ENCODE data around the gene UGT1A6. TPM values are rescaled to one million over a fixed set of nuclear protein-coding genes. Genes with fewer than 3 reads are reported as not detected.

Gene UGT1A6
- total RNA-seq, 1 experiment from 2014 or later = 98.0 TPM

GRCh38 chr2:233764264-233764663 is 71.6 kb downstream of the UGT1A6 start:
- no TSS peak for BruUV-seq (replicated peaks)
- Mint-ChIP-seq H3K36me3 (ENCODE audit: insufficient read depth, unreplicated experiment) (peaks cover 22% of the 10 kb centered on the region), H3K4me1 (ENCODE audit: low read depth, unreplicated experiment) (peaks cover 68% of the 10 kb centered on the region), H3K27ac (ENCODE audit: unreplicated experiment) (peak overlapping the region; percentile 50), H3K27me3 (ENCODE audit: unreplicated experiment) (no peaks in the 10 kb centered on the region), H3K4me3 (ENCODE audit: low read depth, unreplicated experiment) (peak overlapping the region; percentile 45), H3K9me3 (ENCODE audit: low read depth, unreplicated experiment) (no peaks in the 10 kb centered on the region)
- CTCF ChIA-PET = interaction anchor here (0.6 kb wide), 1 partner anchor 77 kb away, joined by 3 read pairs; no protein-coding TSS in a partner anchor
- intact Hi-C loops (cut with micrococcal nuclease; ENCODE audit: unreplicated experiment) = loop anchor here (5.0 to 10.0 kb wide), 2 partner anchors 72 to 129 kb away; partner anchors contain the start of genes UGT1A10 and UGT1A6
- DNase-seq = peak; percentile 7
- no peak for TF ChIP-seq CTCF (IDR thresholded peaks at IDR 0.05; ENCODE audit: unreplicated experiment)

DNA sequence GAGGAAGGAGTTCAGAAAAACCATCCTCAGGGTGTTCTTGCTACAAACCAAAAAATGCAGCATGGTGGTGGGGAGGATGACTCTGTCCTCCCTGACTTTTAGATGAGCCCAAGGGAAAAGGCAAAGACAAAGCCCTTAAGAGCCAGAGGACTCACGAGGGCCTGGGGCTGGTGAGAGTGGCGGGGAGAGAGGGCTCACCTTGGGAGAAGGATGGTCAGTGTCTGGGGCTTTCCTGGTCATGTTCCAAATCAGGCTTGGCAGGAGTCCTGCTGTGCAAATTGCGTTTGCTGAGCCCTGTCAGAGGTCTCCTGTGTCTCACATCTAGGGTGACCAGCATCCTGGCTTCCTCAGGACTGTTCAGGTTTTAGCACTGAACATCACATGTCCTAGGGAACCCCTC is 72.1 kb downstream of the UGT1A6 start:
- TF ChIP-seq CTCF (IDR thresholded peaks at IDR 0.05; ENCODE audit: unreplicated experiment) = no peak
- no peaks in the 10 kb centered on the region for H3K9me3 Mint-ChIP-seq (ENCODE audit: low read depth, unreplicated experiment)
- peak overlapping the region; percentile 45 for H3K4me3 Mint-ChIP-seq (ENCODE audit: low read depth, unreplicated experiment)
- BruUV-seq (replicated peaks) = no TSS peak
- peaks cover 63% of the 10 kb centered on the region for H3K4me1 Mint-ChIP-seq (ENCODE audit: low read depth, unreplicated experiment)
- peak overlapping the region; percentile 50 for H3K27ac Mint-ChIP-seq (ENCODE audit: unreplicated experiment)
- H3K27me3 Mint-ChIP-seq (ENCODE audit: unreplicated experiment) = no peaks in the 10 kb centered on the region
- DNase-seq = no peak
- intact Hi-C loops (cut with micrococcal nuclease; ENCODE audit: unreplicated experiment) = loop anchor here (5.0 to 10.0 kb wide), 2 partner anchors 72 to 130 kb away; partner anchors contain the start of genes UGT1A10 and UGT1A6
- CTCF ChIA-PET = interaction anchor here (0.6 kb wide), 1 partner anchor 77 kb away, joined by 3 read pairs; no protein-coding TSS in a partner anchor
- H3K36me3 Mint-ChIP-seq (ENCODE audit: insufficient read depth, unreplicated experiment) = peaks cover 24% of the 10 kb centered on the region

DNA sequence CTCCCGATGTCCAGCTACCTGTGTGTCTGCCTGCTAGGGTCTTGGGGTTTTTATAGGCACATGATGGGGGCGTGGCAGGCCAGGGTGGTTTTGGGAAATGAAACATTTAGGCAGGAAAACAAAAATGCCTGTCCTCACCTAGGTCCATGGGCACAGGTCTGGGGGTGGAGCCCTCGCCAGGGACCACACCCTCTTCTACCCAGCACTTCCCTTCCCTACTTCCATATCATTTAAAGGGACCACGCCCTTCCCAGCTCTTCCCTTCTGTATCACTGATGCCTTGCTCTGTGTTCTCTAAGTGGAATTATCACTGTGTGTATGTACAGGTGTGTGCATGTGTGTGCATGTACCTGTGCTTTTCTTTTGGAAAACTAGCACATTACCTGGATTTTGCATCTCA is 73.7 kb downstream of the UGT1A6 start:
- Mint-ChIP-seq H3K9me3 (ENCODE audit: low read depth, unreplicated experiment) (no peaks in the 10 kb centered on the region), H3K27me3 (ENCODE audit: unreplicated experiment) (no peaks in the 10 kb centered on the region), H3K36me3 (ENCODE audit: insufficient read depth, unreplicated experiment) (peaks cover 24% of the 10 kb centered on the region), H3K4me3 (ENCODE audit: low read depth, unreplicated experiment) (no peak overlapping the region), H3K4me1 (ENCODE audit: low read depth, unreplicated experiment) (peaks cover 47% of the 10 kb centered on the region), H3K27ac (ENCODE audit: unreplicated experiment) (no peak overlapping the region)
- CTCF ChIA-PET = no interaction called here
- intact Hi-C loops (cut with micrococcal nuclease; ENCODE audit: unreplicated experiment) = loop anchor here (2.0 to 10.0 kb wide), 2 partner anchors 38 to 132 kb away; partner anchors contain the start of genes UGT1A10 and UGT1A3
- no TSS peak for BruUV-seq (replicated peaks)
- no peak for TF ChIP-seq CTCF (IDR thresholded peaks at IDR 0.05; ENCODE audit: unreplicated experiment)
- DNase-seq = no peak

- Mint-ChIP-seq H3K27ac (ENCODE audit: unreplicated experiment) (no peak overlapping the region), H3K27me3 (ENCODE audit: unreplicated experiment) (no peaks in the 10 kb centered on the region), H3K4me3 (ENCODE audit: low read depth, unreplicated experiment) (no peak overlapping the region), H3K4me1 (ENCODE audit: low read depth, unreplicated experiment) (peaks cover 31% of the 10 kb centered on the region), H3K36me3 (ENCODE audit: insufficient read depth, unreplicated experiment) (peaks cover 24% of the 10 kb centered on the region), H3K9me3 (ENCODE audit: low read depth, unreplicated experiment) (no peaks in the 10 kb centered on the region)
- DNase-seq = no peak
- no TSS peak for BruUV-seq (replicated peaks)
- CTCF ChIA-PET = no interaction called here
- TF ChIP-seq CTCF (IDR thresholded peaks at IDR 0.05; ENCODE audit: unreplicated experiment) = no peak
- intact Hi-C loops (cut with micrococcal nuclease; ENCODE audit: unreplicated experiment) = loop anchor here (10.0 kb wide), 1 partner anchor 133 kb away; the partner anchor contains the start of gene UGT1A10
Observed at GRCh38 chr2:233768076-233768475, 75.4 kb downstream of the UGT1A6 start.

Measured in Calu3 (cell line).